HG03457 (cell line): ENCODE data around the gene MLXIPL.
"Not testable (repeated sequence)": the region's sequence is repeated elsewhere in the genome, so short reads cannot be mapped to it uniquely, and the experiment has no call there.

Experiments
- ATAC-seq: cut with Tn5 transposase; IDR thresholded peaks from one replicate; pipeline ENCODE4 v1.9.1; 2021; ENCODE audit warnings: moderate number of reproducible peaks; ENCODE audit not compliant: unreplicated experiment

MLXIPL gene

GRCh38 chr7:73623798-73624668 is at the start of gene MLXIPL:
MLXIPL (minus strand) TSS chr7:73624522; CDS start chr7:73624492, 30 bp downstream.
- no peak for ATAC-seq

DNA sequence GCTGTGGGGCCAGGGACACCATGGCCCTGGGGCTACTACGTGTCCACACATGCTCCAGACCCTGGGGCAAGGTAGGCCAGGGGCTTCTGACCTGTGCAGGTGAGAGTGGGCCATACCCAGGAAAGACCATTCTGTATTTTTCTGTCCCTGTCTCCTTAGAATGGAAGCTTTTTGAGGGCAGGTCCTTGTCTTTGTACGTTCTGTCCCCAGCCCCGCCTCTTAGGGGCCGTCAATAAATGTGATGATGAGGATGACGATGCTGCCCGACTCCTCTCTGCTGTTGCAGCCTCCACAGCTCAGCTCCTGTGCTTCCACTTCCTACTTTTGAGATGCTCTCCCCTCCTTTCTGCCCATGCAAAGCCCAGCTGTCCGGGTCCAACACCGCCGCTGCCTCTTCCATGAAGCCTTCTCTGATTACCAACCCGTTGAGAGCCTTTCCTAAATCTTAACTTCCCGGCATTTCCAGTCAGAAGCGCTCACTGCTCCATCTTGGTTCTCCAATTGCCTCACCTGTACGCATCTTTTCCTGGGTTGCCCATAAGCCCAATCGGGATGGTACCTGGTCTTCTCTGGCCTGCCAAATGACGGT is 47.6 kb upstream of the MLXIPL start:
- ATAC-seq = no peak

DNA sequence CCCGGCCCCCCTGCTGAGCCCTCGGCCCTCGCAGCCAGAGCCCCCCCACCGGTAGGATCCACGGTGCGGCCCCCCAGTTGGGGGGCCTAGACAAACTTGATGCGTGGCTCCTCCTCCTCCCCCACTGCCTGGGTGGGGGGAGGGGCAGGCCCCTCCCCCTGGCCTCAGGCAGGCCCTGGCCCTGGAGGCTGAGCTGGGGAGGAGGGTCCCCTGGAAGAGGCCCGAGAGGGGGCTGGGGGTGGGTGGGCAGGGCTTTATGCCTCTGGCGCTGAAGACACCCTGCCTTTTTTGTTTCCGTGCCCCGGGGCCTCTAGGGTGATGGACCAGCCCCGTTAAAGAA is 47.0 kb upstream of the MLXIPL start:
- ATAC-seq = no peak

- no peak for ATAC-seq
Measured at GRCh38 chr7:73669858-73670385, 45.6 kb upstream of the MLXIPL start.

DNA sequence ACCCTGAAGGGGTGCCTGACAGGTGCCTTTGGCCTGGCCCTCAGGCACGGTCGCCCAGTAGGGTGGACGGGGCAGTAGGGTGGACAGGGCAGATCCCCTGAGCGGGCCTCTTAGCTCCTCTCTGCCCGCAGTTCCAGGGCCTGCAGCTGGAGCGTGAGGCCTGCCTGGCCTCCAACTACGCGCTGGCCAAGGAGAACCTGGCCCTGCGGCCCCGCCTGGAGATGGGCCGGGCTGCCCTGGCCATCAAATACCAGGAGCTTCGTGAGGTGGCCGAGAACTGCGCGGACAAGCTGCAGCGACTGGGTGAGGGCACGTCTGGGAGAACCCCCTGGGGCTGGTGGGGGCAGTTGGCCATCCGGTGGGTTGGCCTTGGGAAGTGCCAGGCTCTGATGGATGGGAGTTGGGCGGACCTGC is 45.0 kb upstream of the MLXIPL start:
- ATAC-seq = no peak

- ATAC-seq = no peak
Measured at GRCh38 chr7:73668886-73669230, 44.5 kb upstream of the MLXIPL start.

DNA sequence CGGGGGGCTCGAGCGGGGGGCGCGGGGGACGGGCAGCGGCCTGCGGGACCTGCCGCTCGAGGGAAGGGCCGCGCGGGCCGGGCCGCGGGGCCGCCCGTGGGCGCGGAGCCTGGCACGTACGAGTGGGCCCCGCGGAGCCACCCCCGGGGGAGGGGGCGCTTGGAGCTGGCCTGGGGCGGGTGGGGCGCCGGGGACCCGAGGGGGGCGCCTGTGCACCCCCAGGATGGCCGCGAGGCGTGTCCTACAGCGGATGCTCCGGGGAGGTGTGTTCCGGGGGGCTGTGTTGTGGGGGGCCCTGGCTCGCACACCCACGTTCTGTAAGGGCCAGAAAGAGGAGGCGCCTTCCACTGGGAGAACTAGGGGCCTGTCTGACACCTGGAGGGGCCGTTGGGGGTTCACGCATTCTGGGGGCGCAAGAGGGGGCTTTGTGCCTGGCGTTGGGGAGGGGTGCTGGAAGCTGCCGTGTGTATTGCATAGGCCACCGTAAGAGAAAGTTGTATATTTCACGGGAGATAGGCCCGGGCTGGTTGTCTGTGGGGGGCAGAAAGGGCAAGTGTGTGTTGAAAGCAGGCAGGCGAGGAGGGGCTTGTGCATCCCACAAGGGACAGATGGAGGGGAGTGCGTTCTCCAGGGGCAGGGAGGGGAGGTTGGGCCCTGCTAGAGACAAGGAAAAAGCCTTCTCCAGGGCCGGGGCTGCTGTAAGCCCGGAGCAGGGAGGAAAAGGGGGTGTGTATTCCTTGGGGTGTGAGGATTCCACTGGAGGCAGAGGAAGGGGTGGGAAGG is 44.0 kb upstream of the MLXIPL start:
- ATAC-seq = peak; percentile 15

DNA sequence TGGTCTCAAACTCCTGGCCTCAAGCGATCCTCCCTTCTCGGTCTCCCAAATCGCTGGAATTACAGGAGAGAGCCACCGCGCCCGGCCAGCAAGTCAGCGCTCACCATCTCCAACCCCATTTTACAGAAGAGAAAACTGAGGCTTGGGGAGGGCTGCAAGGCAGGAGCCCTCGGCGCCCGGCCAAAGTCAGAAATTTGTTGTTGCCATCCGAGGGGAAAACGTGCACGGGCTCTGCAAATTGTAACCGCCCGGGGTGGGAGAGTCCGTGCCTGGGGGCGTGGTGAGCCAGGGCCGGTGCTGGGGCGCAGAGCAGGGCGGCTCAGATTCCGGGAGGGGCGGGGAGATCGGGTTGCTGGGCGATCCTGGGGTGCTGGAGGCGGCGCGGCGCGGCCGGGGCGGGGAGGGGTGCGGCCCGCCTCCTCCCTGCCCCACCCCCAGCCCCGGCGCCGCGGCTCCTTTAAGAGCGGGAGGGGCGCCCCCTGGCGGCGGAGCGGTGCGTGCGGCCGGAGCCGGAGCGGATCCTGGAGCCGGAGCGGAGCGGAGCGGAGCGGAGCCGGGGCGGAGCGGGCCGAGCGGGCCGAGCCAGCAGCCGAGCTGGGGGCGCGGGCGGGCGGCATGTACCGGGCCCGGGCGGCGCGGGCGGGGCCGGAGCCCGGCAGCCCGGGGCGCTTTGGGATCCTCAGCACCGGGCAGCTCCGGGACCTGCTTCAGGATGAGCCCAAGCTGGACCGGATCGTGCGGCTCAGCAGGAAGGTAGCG is 43.2 kb upstream of the MLXIPL start, which contains the start of gene VPS37D:
TSS of gene VPS37D (plus strand) at position 488 of the 759 bp plus-strand sequence. CDS start at position 616, 128 bp downstream.
- ATAC-seq = peak; percentile 88

DNA sequence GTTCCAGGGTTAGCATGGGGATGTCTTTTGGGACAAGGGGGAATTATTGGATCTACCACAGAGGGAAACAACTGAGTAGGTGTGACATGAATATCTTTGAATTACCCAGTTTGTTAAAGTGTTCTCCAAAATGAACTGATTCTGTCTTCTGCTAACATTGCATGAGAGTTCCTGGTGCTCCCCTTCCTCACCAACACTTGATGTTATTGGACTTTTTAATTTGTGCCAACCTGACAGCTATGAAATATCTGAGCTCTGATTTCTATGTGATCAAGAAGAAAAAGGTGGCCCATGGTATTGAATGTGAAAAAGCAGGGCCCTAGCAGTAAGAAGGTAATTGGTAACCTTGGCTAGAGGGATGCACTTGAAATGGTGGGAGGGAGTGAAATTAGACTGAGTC is 38.7 kb upstream of the MLXIPL start:
- ATAC-seq = no peak

DNA sequence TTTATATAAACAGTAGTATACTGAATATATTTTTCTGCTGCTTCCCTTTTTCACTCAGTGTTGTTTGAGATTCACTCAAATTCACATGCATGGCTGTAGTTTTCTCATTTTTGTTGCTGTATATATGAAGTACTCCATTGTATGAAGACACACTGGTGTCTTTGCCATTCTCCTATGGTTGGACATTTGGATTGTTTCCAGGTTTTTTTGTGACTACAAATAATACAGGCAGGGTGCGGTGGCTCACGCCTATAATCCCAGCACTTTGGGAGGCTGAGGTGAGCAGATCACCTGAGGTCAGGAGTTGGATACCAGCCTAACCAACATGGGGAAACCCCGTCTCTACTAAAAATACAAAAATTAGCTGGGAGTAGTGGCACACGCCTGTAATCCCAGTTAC is 36.3 kb upstream of the MLXIPL start:
- not testable (repeated sequence) for ATAC-seq

- ATAC-seq = no peak
Measured at GRCh38 chr7:73659983-73660382, 35.7 kb upstream of the MLXIPL start.

- ATAC-seq = not testable (repeated sequence)
Measured at GRCh38 chr7:73655309-73655708, 31.0 kb upstream of the MLXIPL start.

- ATAC-seq = no peak
Measured at GRCh38 chr7:73652541-73652949, 28.2 kb upstream of the MLXIPL start.

- ATAC-seq = no peak
Measured at GRCh38 chr7:73650524-73650923, 26.2 kb upstream of the MLXIPL start.

- no peak for ATAC-seq
Measured at GRCh38 chr7:73649576-73649975, 25.3 kb upstream of the MLXIPL start.

DNA sequence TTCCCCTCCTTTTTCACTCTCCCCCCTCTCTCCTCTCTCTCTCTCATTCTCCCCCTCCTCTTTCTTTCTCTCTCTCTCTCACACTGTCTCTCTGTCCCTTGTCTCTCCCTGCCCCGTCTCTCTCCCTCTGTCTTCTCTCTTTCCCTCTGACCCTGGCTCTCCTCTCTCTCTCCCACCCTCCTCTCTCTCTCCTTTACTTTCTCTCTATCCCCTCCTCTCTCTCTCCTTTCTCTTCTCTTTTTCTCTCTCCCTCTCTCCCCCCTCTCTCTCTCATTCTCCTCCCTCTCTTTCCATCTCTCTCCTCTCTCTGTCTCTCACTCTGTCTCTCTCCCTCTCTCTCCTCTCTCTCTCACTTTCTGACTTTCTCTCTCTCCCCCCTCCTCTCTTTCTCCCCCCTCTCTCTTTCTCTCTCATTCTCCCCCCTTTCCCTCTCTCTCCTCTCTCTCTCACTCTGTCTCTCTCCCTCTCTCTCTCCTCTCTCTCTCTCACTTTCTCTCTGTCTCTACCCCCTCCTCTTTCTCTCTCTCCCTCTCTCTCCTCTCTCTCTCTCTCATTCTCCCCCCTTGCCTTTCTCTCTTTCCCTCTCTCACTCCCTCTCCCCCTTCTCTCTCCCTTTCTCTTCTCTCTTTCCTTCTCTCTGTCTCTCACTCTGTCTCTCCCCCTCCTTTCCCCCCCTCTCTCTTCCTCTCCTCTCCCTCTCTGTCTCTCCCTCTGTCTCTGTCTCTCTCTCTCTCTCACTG is 24.4 kb upstream of the MLXIPL start:
- no peak for ATAC-seq

DNA sequence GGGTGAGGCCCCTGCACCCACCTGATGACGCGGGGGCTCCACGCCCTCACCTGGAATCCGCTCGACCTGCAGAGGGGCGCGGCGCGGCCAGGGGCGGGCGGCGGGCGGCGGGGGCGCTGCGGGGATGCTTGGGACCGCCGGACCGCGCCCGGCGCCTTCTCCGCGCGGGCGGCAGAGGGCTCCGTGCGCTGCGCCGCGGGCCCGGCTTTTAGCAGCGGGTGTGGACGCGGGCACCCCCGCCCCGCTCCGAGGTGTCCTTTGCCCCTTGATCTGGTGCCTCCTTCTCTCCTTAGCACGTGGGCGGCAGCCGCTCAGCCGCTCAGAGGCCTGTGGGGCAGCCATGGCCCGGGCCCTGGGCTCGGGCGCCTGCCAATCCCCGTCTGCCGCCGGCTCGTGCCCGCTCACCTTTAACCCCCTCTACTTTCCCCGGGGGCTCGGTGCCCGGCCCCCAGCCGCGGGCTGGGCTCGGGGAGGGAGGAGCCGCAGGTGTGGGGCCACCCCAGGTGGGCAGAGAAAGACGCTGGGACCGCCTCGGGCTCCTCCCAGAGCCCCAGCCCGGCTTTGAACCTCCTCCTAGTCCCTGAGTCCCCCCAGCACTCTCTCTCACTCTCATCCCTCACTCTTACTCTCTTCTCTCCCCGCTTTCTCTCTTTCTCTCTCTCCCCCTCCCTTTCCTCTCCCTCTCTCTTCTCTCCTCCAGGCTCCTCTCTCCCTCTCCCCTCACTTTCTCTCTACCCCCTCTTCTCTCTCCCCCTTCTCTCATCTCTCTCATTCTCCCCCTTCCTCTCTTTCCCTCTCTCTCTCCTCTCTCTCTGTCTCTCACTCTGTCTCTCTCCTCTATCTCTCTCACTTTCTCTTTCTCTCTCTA is 23.6 kb upstream of the MLXIPL start:
- ATAC-seq = no peak

- ATAC-seq = no peak
Measured at GRCh38 chr7:73646785-73647724, 22.7 kb upstream of the MLXIPL start.
